GM19438 (cell line): ENCODE results near the gene S100A14.
A peak's percentile ranks its signal among the peaks of the same experiment; 100 is the strongest.

ENCODE experiments used
- ATAC-seq: cut with Tn5 transposase; IDR thresholded peaks from one replicate; pipeline ENCODE4 v1.9.1; 2021; ENCODE audit warnings: low read depth; ENCODE audit not compliant: unreplicated experiment

Gene S100A14

GRCh38 chr1:153616144-153616916 lies at the start of gene S100A14:
S100A14 (minus strand) TSS chr1:153616325; CDS start chr1:153615858, 467 bp downstream.
- no peak for ATAC-seq

GRCh38 chr1:153663211-153663610 lies 47.1 kb upstream of the S100A14 start:
- ATAC-seq: no peak

GRCh38 chr1:153662269-153662668 lies 46.1 kb upstream of the S100A14 start:
- ATAC-seq: no peak

- ATAC-seq: no peak
These were observed 45.1 kb upstream of the S100A14 start for GRCh38 chr1:153661111-153661708.

GRCh38 chr1:153659656-153660055 lies 43.5 kb upstream of the S100A14 start:
- no peak for ATAC-seq

- no peak for ATAC-seq
These were observed 43.0 kb upstream of the S100A14 start for GRCh38 chr1:153659175-153659534.

- peak; percentile 90 for ATAC-seq
These were observed 42.5 kb upstream of the S100A14 start, which contains the start of gene SNAPIN for GRCh38 chr1:153658400-153659174. SNAPIN (plus strand) TSS chr1:153658703; CDS start chr1:153658744, 41 bp downstream.

- ATAC-seq: no peak
These were observed 39.2 kb upstream of the S100A14 start for GRCh38 chr1:153655333-153655732.

GRCh38 chr1:153652805-153653500 lies 36.8 kb upstream of the S100A14 start:
- ATAC-seq: no peak

- ATAC-seq: no peak
These were observed 35.6 kb upstream of the S100A14 start for GRCh38 chr1:153651771-153652170.

- ATAC-seq: no peak
These were observed 33.7 kb upstream of the S100A14 start for GRCh38 chr1:153649863-153650235.

- ATAC-seq: no peak
These were observed 33.2 kb upstream of the S100A14 start for GRCh38 chr1:153649137-153649862.

GRCh38 chr1:153648000-153648643 lies 32.0 kb upstream of the S100A14 start:
- no peak for ATAC-seq

GRCh38 chr1:153647346-153647714 lies 31.2 kb upstream of the S100A14 start:
- no peak for ATAC-seq

- no peak for ATAC-seq
These were observed 30.7 kb upstream of the S100A14 start for GRCh38 chr1:153646672-153647345.

- ATAC-seq: no peak
These were observed 27.7 kb upstream of the S100A14 start for GRCh38 chr1:153643816-153644215.

GRCh38 chr1:153643100-153643499 lies 27.0 kb upstream of the S100A14 start:
- ATAC-seq: no peak

- ATAC-seq: no peak
These were observed 26.0 kb upstream of the S100A14 start for GRCh38 chr1:153642161-153642560.

GRCh38 chr1:153640861-153641260 lies 24.7 kb upstream of the S100A14 start:
- no peak for ATAC-seq
